Measurements from ENCODE around the gene NAT14. TPM values are rescaled to one million over a fixed set of nuclear protein-coding genes. Genes with fewer than 3 reads are reported as not detected.

NAT14 gene
- total RNA-seq, 1 donor from 2014 or later = 14.2 TPM

GRCh38 chr19:55486043-55486970 lies 1.3 kb downstream of the NAT14 start:
- no peaks in the 10 kb centered on the region for H3K36me3 ChIP-seq
- peaks cover 70% of the 10 kb centered on the region for H3K4me1 ChIP-seq
- H3K27me3 ChIP-seq = no peaks in the 10 kb centered on the region
- TF ChIP-seq POLR2AphosphoS5 (IDR thresholded peaks at IDR 0.05; ENCODE audit: insufficient read depth in 1 of 2, low read depth in 1 of 2) = no peak
- no peak for TF ChIP-seq POLR2A (IDR thresholded peaks at IDR 0.05)
- TF ChIP-seq, protein P1, sequence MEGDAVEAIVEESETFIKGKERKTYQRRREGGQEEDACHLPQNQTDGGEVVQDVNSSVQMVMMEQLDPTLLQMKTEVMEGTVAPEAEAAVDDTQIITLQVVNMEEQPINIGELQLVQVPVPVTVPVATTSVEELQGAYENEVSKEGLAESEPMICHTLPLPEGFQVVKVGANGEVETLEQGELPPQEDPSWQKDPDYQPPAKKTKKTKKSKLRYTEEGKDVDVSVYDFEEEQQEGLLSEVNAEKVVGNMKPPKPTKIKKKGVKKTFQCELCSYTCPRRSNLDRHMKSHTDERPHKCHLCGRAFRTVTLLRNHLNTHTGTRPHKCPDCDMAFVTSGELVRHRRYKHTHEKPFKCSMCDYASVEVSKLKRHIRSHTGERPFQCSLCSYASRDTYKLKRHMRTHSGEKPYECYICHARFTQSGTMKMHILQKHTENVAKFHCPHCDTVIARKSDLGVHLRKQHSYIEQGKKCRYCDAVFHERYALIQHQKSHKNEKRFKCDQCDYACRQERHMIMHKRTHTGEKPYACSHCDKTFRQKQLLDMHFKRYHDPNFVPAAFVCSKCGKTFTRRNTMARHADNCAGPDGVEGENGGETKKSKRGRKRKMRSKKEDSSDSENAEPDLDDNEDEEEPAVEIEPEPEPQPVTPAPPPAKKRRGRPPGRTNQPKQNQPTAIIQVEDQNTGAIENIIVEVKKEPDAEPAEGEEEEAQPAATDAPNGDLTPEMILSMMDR (IDR thresholded peaks at IDR 0.05) = no peak
- H3K4me3 ChIP-seq = peak overlapping the region in 1 of 2 donors; percentile 64
- intact Hi-C loops (cut with DNase I) = no loop called here
- peak overlapping the region; percentile 95 for H3K27ac ChIP-seq
- H3K9me3 ChIP-seq = no peaks in the 10 kb centered on the region
- no peak for DNase-seq (ENCODE audit: extremely low spot score in 2 of 2)

GRCh38 chr19:55486971-55487923 lies 2.3 kb downstream of the NAT14 start:
- Histone ChIP-seq H3K27me3 (no peaks in the 10 kb centered on the region), H3K36me3 (no peaks in the 10 kb centered on the region), H3K4me3 (peak overlapping the region; percentile 30 to 64), H3K9me3 (no peaks in the 10 kb centered on the region), H3K4me1 (peaks cover 80% of the 10 kb centered on the region), H3K27ac (peak overlapping the region; percentile 95)
- intact Hi-C loops (cut with DNase I) = no loop called here
- DNase-seq (ENCODE audit: extremely low spot score in 2 of 2) = peak in 1 of 2 donors; percentile 90
- TF ChIP-seq, protein P1 (IDR thresholded peaks at IDR 0.05) = no peak
- TF ChIP-seq POLR2AphosphoS5 (IDR thresholded peaks at IDR 0.05; ENCODE audit: insufficient read depth in 1 of 2, low read depth in 1 of 2) (no peak), POLR2A (IDR thresholded peaks at IDR 0.05) (no peak)

GRCh38 chr19:55487924-55488687 lies 3.1 kb downstream of the NAT14 start, which contains the start of gene SSC5D:
TSS of gene SSC5D (plus strand) at chr19:55488436. CDS start at chr19:55488590, 154 bp downstream.
- TF ChIP-seq, protein P1 (IDR thresholded peaks at IDR 0.05) = no peak
- TF ChIP-seq POLR2AphosphoS5 (IDR thresholded peaks at IDR 0.05; ENCODE audit: insufficient read depth in 1 of 2, low read depth in 1 of 2) (no peak), POLR2A (IDR thresholded peaks at IDR 0.05) (no peak)
- no peaks in the 10 kb centered on the region for H3K9me3 ChIP-seq
- peaks cover 88% of the 10 kb centered on the region for H3K4me1 ChIP-seq
- no peaks in the 10 kb centered on the region for H3K27me3 ChIP-seq
- H3K36me3 ChIP-seq = no peaks in the 10 kb centered on the region
- DNase-seq (ENCODE audit: extremely low spot score in 2 of 2) = no peak
- intact Hi-C loops (cut with DNase I) = no loop called here
- H3K27ac ChIP-seq = peak within 1 kb of the TSS; percentile 95
- H3K4me3 ChIP-seq = peak within 1 kb of the TSS; percentile 30 to 35

GRCh38 chr19:55488986-55489710 lies 4.2 kb downstream of the NAT14 start:
- Histone ChIP-seq H3K27ac (peak overlapping the region; percentile 95), H3K9me3 (no peaks in the 10 kb centered on the region), H3K27me3 (no peaks in the 10 kb centered on the region), H3K4me3 (peak overlapping the region; percentile 24 to 30), H3K4me1 (peaks cover 81% of the 10 kb centered on the region), H3K36me3 (no peaks in the 10 kb centered on the region)
- TF ChIP-seq POLR2AphosphoS5 (IDR thresholded peaks at IDR 0.05; ENCODE audit: insufficient read depth in 1 of 2, low read depth in 1 of 2) = peak in 1 of 2 donors; percentile 18
- TF ChIP-seq, protein P1 (IDR thresholded peaks at IDR 0.05) = no peak
- no peak for TF ChIP-seq POLR2A (IDR thresholded peaks at IDR 0.05)
- no peak for DNase-seq (ENCODE audit: extremely low spot score in 2 of 2)
- intact Hi-C loops (cut with DNase I) = no loop called here
